HEK293 (cell line): ENCODE data around the gene SULT1C2.

Experiments
- CTCF ChIA-PET: fragments of 350-600 bp; formaldehyde crosslinking; extraction: SDS; loops from one replicate; lab custom pipeline; 2021; ENCODE audit warnings: antibody characterized with exemption; lab: Yijun Ruan, JAX
- POLR2A ChIA-PET: fragments of 300-600 bp; formaldehyde crosslinking; extraction: SDS; loops from one replicate; lab custom pipeline; 2020; ENCODE audit warnings: antibody characterized with exemption, inconsistent platforms; lab: Yijun Ruan, JAX
- H3K27ac ChIP-seq: fragments of 200-500 bp; sonication (Bioruptor generic); 2 replicates; pipeline ENCODE4 v1.5.1; 2014; ENCODE audit warnings: low read depth, low read length, control low read depth, inconsistent platforms; ENCODE audit errors: extremely low read depth
- H3K36me3 ChIP-seq, 2 experiments: fragments of 200-500 bp in 1 of 2; sonication (Bioruptor generic) in 1 of 2; 1 replicate in 1 of 2; 2 replicates in 1 of 2; pipeline ENCODE4 v1.5.1; 2014 to 2017; ENCODE audit warnings: inconsistent platforms in 2 of 2, low read length in 2 of 2; ENCODE audit not compliant: control insufficient read depth in 2 of 2, insufficient read depth in 1 of 2
- H3K4me1 ChIP-seq: fragments of 200-500 bp; sonication (Bioruptor generic); 2 replicates; pipeline ENCODE4 v1.5.1; 2014; ENCODE audit warnings: mild to moderate bottlenecking, low read length, inconsistent platforms; ENCODE audit not compliant: control insufficient read depth, insufficient read depth
- H3K4me3 ChIP-seq: 2 replicates; pipeline ENCODE4 v1.5.1; 2011; ENCODE audit warnings: low read depth, mild to moderate bottlenecking, control low read depth, low read length, moderate library complexity
- H3K9me3 ChIP-seq: fragments of 200-500 bp; sonication (Bioruptor generic); 2 replicates; pipeline ENCODE4 v1.5.1; 2014; ENCODE audit warnings: low read depth, low read length, inconsistent platforms; ENCODE audit not compliant: control insufficient read depth, insufficient read depth
- AEBP2 ChIP-seq: fragments of 450-650 bp; formaldehyde crosslinking; IDR thresholded peaks from 2 replicates; pipeline ENCODE4 v1.5.1; 2016; ENCODE audit warnings: missing biosample characterization, missing genetic modification characterization, borderline replicate concordance
- GLI4 ChIP-seq: fragments of 450-650 bp; formaldehyde crosslinking; IDR thresholded peaks from 2 replicates; pipeline ENCODE4 v1.5.1; 2016; ENCODE audit warnings: missing biosample characterization, missing genetic modification characterization
- KLF16 ChIP-seq: fragments of 450-650 bp; formaldehyde crosslinking; IDR thresholded peaks from 2 replicates; pipeline ENCODE4 v1.5.1; 2017; ENCODE audit warnings: missing biosample characterization, missing genetic modification characterization
- KLF7 ChIP-seq: fragments of 450-650 bp; formaldehyde crosslinking; IDR thresholded peaks from 2 replicates; pipeline ENCODE4 v1.5.1; 2016; ENCODE audit warnings: missing biosample characterization, missing genetic modification characterization, borderline replicate concordance
- TSHZ1 ChIP-seq: fragments of 450-650 bp; formaldehyde crosslinking; IDR thresholded peaks from 2 replicates; pipeline ENCODE4 v1.5.1; 2016; ENCODE audit warnings: missing biosample characterization, missing genetic modification characterization, borderline replicate concordance
- YY2 ChIP-seq: fragments of 450-650 bp; formaldehyde crosslinking; IDR thresholded peaks from 2 replicates; pipeline ENCODE4 v1.5.1; 2016; ENCODE audit warnings: missing biosample characterization, missing genetic modification characterization
- ZFP3 ChIP-seq: fragments of 450-650 bp; formaldehyde crosslinking; IDR thresholded peaks from 2 replicates; pipeline ENCODE4 v1.5.1; 2016; ENCODE audit warnings: low read depth, missing biosample characterization, missing genetic modification characterization
- ZNF132 ChIP-seq: fragments of 450-650 bp; formaldehyde crosslinking; IDR thresholded peaks from 2 replicates; pipeline ENCODE4 v1.5.1; 2017; ENCODE audit warnings: missing biosample characterization, missing genetic modification characterization, borderline replicate concordance
- ZNF155 ChIP-seq: fragments of 450-650 bp; formaldehyde crosslinking; IDR thresholded peaks from 2 replicates; pipeline ENCODE4 v1.5.1; 2016; ENCODE audit warnings: missing biosample characterization, missing genetic modification characterization
- ZNF214 ChIP-seq: fragments of 450-650 bp; formaldehyde crosslinking; IDR thresholded peaks from 2 replicates; pipeline ENCODE4 v1.5.1; 2017; ENCODE audit warnings: missing biosample characterization, mild to moderate bottlenecking, missing genetic modification characterization, borderline replicate concordance
- ZNF223 ChIP-seq: fragments of 450-650 bp; formaldehyde crosslinking; IDR thresholded peaks from 2 replicates; pipeline ENCODE4 v1.5.1; 2016; ENCODE audit warnings: missing biosample characterization, missing genetic modification characterization
- ZNF311 ChIP-seq: fragments of 450-650 bp; formaldehyde crosslinking; IDR thresholded peaks from 2 replicates; pipeline ENCODE4 v1.5.1; 2017; ENCODE audit warnings: missing biosample characterization, missing genetic modification characterization, borderline replicate concordance
- ZNF341 ChIP-seq: fragments of 450-650 bp; formaldehyde crosslinking; IDR thresholded peaks from 2 replicates; pipeline ENCODE4; 2016; ENCODE audit warnings: low read depth, missing biosample characterization, missing genetic modification characterization
- ZNF488 ChIP-seq: fragments of 450-650 bp; formaldehyde crosslinking; IDR thresholded peaks from 2 replicates; pipeline ENCODE4 v1.5.1; 2016; ENCODE audit warnings: missing biosample characterization, missing genetic modification characterization
- ZNF530 ChIP-seq: fragments of 450-650 bp; formaldehyde crosslinking; IDR thresholded peaks from 2 replicates; pipeline ENCODE4 v1.5.1; 2016; ENCODE audit warnings: low read depth, missing biosample characterization, missing genetic modification characterization
- ZNF664 ChIP-seq: fragments of 450-650 bp; formaldehyde crosslinking; IDR thresholded peaks from 2 replicates; pipeline ENCODE4 v1.5.1; 2016; ENCODE audit warnings: missing biosample characterization, missing genetic modification characterization
- ZNF692 ChIP-seq: fragments of 450-650 bp; formaldehyde crosslinking; IDR thresholded peaks from 2 replicates; pipeline ENCODE4 v1.5.1; 2016; ENCODE audit warnings: missing biosample characterization, missing genetic modification characterization
- ZNF776 ChIP-seq: fragments of 450-650 bp; formaldehyde crosslinking; IDR thresholded peaks from 2 replicates; pipeline ENCODE4 v1.5.0; 2017; ENCODE audit warnings: missing biosample characterization, missing genetic modification characterization, borderline replicate concordance

Gene SULT1C2

GRCh38 chr2:108320326-108320922, 31.7 kb downstream of the SULT1C2 start (continued):
- TF ChIP-seq ZNF223 (tag by site-specific recombination) (no peak), ZNF530 (no peak)

GRCh38 chr2:108323619-108324018, 34.9 kb downstream of the SULT1C2 start:
- CTCF ChIA-PET, result interaction anchor here (0.7 kb wide), 1 partner anchor 52 kb away, joined by 3 read pairs; no protein-coding TSS in a partner anchor
- no peaks in the 10 kb centered on the region for H3K4me1 ChIP-seq
- H3K4me3 ChIP-seq, result no peak overlapping the region
- POLR2A ChIA-PET, result no interaction called here
- no peaks in the 10 kb centered on the region for H3K9me3 ChIP-seq
- TF ChIP-seq ZNF214 (tag by site-specific recombination) (no peak), ZNF488 (tag by site-specific recombination) (no peak), ZNF341 (tag by site-specific recombination) (no peak), ZNF132 (tag by site-specific recombination) (no peak), YY2 (no peak), GLI4 (tag by site-specific recombination) (no peak), KLF16 (tag by site-specific recombination) (no peak), TSHZ1 (tag by site-specific recombination) (no peak), ZNF664 (tag by site-specific recombination) (no peak), ZNF311 (tag by site-specific recombination) (no peak), ZNF692 (no peak), ZNF776 (tag by site-specific recombination) (no peak), ZFP3 (no peak), AEBP2 (tag by site-specific recombination) (no peak), KLF7 (tag by site-specific recombination) (no peak), ZNF155 (tag by site-specific recombination) (no peak)
- H3K27ac ChIP-seq, result no peak overlapping the region
- no peaks in the 10 kb centered on the region for H3K36me3 ChIP-seq
